ENCODE data around the gene BRSK2. TPM values are rescaled to one million over a fixed set of nuclear protein-coding genes. Genes with fewer than 3 reads are reported as not detected.

BRSK2 gene
- total RNA-seq, 4 donors from 2014 or later, result 0.35 to 6.4 (median 0.40) TPM; not detected in 1

DNA sequence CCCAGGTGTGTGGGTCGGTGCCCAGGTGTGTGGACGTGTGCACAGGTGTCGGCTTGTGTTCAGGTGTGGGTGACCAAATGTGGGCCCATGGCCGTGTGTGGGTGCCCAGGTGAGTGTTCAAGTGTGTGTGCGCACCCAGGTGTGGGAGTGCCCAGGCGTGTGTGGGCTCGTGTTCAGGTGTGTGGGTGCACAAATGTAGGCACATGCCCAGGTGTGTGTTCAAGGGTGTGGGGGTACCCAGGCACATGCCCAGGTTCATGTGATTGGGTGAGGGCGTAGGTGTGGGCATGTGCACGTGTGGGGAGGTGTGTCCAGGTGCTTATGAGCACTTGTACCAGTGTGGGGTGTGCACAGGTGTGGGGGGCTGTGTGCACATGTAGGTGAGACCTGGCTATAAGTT is 54.0 kb downstream of the BRSK2 start:
- H3K4me1 ChIP-seq, result no peaks in the 10 kb centered on the region
- no peaks in the 10 kb centered on the region for H3K27me3 ChIP-seq
- no peaks in the 10 kb centered on the region for H3K9me3 ChIP-seq
- H3K27ac ChIP-seq, result no peak overlapping the region
- no peak overlapping the region for H3K4me3 ChIP-seq
- DNase-seq, result no peak
- no peaks in the 10 kb centered on the region for H3K36me3 ChIP-seq
- TF ChIP-seq, protein P1, sequence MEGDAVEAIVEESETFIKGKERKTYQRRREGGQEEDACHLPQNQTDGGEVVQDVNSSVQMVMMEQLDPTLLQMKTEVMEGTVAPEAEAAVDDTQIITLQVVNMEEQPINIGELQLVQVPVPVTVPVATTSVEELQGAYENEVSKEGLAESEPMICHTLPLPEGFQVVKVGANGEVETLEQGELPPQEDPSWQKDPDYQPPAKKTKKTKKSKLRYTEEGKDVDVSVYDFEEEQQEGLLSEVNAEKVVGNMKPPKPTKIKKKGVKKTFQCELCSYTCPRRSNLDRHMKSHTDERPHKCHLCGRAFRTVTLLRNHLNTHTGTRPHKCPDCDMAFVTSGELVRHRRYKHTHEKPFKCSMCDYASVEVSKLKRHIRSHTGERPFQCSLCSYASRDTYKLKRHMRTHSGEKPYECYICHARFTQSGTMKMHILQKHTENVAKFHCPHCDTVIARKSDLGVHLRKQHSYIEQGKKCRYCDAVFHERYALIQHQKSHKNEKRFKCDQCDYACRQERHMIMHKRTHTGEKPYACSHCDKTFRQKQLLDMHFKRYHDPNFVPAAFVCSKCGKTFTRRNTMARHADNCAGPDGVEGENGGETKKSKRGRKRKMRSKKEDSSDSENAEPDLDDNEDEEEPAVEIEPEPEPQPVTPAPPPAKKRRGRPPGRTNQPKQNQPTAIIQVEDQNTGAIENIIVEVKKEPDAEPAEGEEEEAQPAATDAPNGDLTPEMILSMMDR (IDR thresholded peaks at IDR 0.05), result no peak
- no peak for TF ChIP-seq POLR2A (IDR thresholded peaks at IDR 0.05)

- H3K27ac ChIP-seq, result no peak overlapping the region
- no peaks in the 10 kb centered on the region for H3K36me3 ChIP-seq
- no peak for TF ChIP-seq POLR2A (IDR thresholded peaks at IDR 0.05)
- TF ChIP-seq, protein P1 (IDR thresholded peaks at IDR 0.05), result no peak
- H3K4me1 ChIP-seq, result no peaks in the 10 kb centered on the region
- H3K27me3 ChIP-seq, result no peaks in the 10 kb centered on the region
- no peak for DNase-seq
- H3K4me3 ChIP-seq, result no peak overlapping the region
- no peaks in the 10 kb centered on the region for H3K9me3 ChIP-seq
These were observed 54.6 kb downstream of the BRSK2 start for GRCh38 chr11:1444321-1444720.

- DNase-seq, result no peak
- Histone ChIP-seq H3K27ac (no peak overlapping the region), H3K4me1 (no peaks in the 10 kb centered on the region), H3K9me3 (no peaks in the 10 kb centered on the region), H3K27me3 (no peaks in the 10 kb centered on the region), H3K4me3 (no peak overlapping the region), H3K36me3 (no peaks in the 10 kb centered on the region)
- TF ChIP-seq, protein P1 (IDR thresholded peaks at IDR 0.05), result no peak
- TF ChIP-seq POLR2A (IDR thresholded peaks at IDR 0.05), result no peak
These were observed 55.2 kb downstream of the BRSK2 start for GRCh38 chr11:1444823-1445422.

DNA sequence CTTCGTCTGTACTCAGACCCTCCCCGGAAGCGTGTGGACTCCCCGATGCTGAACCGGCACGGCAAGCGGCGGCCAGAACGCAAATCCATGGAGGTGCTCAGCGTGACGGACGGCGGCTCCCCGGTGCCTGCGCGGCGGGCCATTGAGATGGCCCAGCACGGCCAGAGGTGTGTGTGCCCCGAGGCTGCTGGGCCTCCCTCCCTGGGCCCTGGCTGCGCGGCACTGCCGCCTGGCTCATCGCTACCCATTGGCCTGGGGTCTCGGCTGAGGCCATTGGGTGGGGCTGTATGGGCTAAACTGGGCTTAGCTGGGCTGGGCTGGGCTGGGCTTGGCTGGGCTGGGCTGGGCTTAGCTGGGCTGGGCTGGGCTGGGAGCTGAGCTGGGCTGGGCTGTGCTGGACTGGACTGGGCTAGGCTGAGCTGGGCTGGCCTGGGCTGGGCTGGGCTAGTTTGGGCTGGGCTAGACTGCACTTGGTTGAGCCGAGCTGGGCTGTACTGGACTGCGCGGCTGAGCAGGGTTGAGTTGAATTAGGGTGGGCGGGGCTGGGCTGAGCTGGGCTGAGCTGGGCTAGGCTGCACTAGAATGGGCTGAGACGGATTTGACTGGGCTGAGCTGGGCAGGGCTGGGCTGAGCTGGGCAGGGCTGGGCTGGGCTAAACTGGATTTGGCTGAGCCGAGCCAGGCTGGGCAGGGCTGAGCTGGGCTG is 56.2 kb downstream of the BRSK2 start:
- TF ChIP-seq POLR2A (IDR thresholded peaks at IDR 0.05), result no peak
- TF ChIP-seq, protein P1 (IDR thresholded peaks at IDR 0.05), result no peak
- no peaks in the 10 kb centered on the region for H3K9me3 ChIP-seq
- H3K27ac ChIP-seq, result no peak overlapping the region
- no peaks in the 10 kb centered on the region for H3K4me1 ChIP-seq
- no peak overlapping the region for H3K4me3 ChIP-seq
- H3K36me3 ChIP-seq, result no peaks in the 10 kb centered on the region
- H3K27me3 ChIP-seq, result no peaks in the 10 kb centered on the region
- DNase-seq, result no peak

- H3K9me3 ChIP-seq, result no peaks in the 10 kb centered on the region
- TF ChIP-seq, protein P1 (IDR thresholded peaks at IDR 0.05), result no peak
- TF ChIP-seq POLR2A (IDR thresholded peaks at IDR 0.05), result no peak
- H3K27me3 ChIP-seq, result no peaks in the 10 kb centered on the region
- no peak overlapping the region for H3K27ac ChIP-seq
- no peak for DNase-seq
- no peak overlapping the region for H3K4me3 ChIP-seq
- H3K4me1 ChIP-seq, result no peaks in the 10 kb centered on the region
- H3K36me3 ChIP-seq, result no peaks in the 10 kb centered on the region
These were observed 56.9 kb downstream of the BRSK2 start for GRCh38 chr11:1446623-1447022.

All from Peyer's patch (tissue), 4 donors.